ENCODE measurements around the gene ZBTB16.

ZBTB16 gene

DNA sequence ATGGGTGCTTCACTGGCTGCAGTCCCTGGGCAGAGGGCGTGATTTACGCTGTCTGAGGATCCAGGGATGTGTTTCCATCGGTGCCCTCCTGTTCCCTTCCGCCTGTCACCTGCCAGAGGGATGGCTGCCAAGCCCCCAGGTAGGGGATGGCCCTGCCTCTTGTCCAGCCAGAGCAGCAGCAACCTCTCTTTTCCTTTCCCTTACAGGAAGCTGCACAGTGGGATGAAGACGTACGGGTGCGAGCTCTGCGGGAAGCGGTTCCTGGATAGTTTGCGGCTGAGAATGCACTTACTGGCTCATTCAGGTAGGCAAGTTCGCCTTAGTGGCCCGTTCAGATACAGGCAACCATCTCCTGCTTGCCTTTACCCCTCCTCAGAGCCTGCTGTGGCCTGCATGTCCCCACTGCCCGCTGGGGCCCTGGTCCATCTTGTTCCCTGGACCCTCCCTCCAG is 96.6 kb downstream of the ZBTB16 start:
- DNase-seq = no peak

DNA sequence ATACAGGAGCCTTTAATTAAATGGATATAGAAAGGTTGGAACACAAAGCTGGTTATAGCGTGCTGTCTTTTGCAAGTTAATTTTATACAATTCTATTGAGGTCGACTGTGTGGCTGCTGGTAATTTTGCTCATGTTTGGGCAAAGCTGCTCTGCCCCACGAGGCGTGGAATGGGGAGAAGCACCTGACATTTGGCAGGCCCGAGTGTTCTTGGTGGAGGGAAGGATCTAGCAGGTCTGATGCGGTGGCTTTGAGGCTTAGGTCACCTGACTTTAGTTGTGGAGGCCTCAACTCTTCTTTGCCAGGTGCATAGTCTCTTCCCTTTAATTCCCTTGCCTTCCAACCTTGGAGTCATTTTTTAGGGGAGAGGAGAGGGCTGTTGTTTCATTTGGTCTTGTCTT is 97.3 kb downstream of the ZBTB16 start:
- no peak for DNase-seq

DNA sequence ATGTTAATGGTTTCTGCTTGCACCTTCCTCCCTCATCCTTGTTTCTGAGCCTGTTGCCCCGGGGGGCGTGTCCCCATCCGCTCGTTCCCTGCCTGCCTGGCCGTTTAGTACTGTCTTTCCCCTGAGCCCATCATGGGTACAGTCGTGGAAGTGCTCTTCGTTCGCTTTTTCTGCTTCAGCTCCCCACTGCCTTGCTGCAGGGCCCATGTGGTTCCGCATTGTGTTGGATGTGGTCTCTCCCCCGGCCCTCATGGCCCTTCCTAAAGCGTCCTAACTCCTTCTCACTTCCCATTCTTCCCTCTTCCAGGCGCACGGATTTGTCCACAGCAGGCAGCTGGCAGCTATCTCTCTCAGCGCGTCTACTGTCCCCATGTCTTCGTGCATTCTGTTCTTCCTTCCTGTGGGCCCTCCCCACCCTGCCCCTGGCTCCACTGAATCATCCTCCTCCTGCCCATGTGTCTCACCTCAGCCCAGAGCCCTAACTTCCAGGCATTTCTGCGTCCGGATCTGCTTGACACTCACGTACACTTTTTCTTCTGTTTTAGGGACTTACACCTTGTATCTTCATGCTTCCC is 98.1 kb downstream of the ZBTB16 start:
- no peak for DNase-seq

DNA sequence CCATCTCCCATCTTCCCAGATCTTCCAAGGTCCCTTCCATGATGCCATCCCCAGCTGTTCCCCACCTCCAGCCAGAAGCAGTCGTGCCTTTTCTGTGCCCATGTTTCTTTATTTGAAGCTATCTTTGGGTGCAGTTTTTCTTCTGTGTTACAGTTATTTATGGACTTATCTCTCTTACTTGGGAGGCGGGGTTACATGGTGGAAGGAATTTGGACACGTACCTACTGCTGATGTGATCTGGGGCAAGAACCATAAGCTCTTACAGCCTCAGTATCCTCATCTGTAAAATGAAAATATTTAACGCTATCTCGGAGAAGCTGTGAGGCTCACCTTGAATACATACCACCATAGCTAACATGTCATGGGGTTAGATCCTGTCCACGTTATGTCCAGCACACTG is 98.9 kb downstream of the ZBTB16 start:
- DNase-seq = no peak

DNA sequence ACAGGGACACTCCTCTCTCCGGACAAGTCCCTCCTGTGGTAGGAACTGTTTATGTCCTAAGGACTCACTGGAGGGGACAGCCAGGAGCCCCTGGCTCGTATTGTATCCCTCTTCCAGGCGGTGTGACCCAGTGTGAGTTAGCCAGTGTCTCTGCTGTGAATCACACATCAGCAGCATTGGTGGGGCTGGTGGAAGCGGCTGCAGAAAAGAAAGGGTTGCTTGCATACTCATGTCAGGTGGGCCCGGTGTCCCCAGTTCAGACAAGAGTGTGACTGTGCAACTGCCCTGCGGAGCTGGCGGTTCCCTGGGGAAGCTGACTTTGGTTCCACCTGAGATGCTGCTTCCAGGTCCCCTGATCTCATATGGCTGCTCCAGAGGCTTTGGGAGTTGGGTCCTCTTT is 99.4 kb downstream of the ZBTB16 start:
- DNase-seq = no peak

DNA sequence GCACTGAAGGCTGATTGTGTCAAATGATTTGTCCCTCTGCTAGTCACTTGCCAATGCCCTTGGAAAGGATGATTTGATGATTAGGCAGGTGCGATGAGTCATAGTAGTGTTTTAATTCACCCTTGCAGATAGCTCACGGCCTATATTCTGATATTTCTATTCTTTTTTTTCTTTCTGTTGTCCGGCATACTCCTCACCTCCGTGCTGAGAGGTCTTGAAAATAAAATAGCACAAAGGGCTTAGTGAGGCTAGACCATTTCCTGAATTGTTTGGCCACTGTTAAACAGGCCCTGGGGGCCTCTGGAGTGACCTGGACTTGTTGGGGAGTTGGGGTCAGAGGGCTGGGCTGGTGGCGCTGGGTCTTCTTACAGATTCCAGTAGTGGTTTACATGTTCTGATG is 99.8 kb downstream of the ZBTB16 start:
- no peak for DNase-seq

DNA sequence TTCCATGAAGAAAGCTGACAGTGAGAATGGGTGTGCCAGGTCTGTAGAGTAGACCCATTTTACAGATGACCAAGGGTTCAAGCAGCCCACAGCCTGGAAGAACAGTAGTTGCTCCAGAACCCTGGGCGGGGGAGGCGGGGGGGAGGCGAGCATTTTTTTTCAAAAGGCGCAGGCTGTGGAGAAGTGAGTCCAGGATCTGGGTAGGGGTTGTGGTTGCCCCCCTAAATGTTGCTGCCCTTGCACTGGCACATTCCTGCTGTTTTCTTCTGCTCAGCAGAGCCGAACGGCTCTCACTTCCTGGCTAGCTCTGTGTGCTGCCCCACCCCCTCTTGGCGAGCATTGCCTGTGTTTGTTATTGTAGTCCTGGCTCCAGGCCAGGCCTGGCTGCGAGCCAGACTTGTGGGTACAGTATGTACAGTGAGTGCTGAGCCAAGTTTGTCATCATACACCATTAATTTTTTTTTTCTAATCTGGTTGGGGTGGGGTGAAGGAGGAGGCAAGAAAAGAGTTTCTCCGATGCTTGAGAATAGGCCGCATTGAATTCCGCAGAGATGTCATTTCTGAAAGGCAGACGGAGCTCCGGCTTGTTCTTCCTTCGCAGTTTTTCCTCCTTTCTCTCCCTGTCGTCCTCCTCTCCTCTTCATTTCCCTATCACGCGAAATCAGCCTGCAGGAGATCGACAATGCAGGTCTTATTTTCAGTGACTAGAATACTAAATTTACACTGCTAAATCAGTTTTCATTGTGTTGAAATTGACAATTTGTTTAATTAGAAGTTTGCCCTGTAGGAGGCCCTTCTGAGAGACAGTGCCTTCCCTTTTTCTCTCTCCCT is 100.5 kb downstream of the ZBTB16 start:
- peak; percentile 92 for DNase-seq

DNA sequence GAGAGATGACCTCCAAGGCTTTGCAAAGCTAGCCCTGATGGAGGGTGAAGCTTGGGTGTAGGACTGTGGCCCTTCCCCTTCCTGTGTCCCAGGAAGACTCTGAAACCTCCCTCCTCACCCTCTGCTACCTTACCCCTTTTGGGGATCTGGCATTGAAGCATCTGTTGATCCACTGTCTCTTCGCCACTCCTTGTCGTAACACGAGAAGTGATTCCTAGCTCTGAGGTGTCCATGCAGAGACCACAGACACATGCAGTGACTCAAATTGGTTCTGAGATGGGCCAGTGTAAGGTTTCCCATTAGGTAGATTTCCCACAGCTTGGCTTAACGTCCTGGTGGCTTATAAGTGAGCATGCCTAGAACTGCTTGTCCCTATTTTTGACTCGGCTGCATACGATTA is 101.4 kb downstream of the ZBTB16 start:
- DNase-seq = no peak

DNA sequence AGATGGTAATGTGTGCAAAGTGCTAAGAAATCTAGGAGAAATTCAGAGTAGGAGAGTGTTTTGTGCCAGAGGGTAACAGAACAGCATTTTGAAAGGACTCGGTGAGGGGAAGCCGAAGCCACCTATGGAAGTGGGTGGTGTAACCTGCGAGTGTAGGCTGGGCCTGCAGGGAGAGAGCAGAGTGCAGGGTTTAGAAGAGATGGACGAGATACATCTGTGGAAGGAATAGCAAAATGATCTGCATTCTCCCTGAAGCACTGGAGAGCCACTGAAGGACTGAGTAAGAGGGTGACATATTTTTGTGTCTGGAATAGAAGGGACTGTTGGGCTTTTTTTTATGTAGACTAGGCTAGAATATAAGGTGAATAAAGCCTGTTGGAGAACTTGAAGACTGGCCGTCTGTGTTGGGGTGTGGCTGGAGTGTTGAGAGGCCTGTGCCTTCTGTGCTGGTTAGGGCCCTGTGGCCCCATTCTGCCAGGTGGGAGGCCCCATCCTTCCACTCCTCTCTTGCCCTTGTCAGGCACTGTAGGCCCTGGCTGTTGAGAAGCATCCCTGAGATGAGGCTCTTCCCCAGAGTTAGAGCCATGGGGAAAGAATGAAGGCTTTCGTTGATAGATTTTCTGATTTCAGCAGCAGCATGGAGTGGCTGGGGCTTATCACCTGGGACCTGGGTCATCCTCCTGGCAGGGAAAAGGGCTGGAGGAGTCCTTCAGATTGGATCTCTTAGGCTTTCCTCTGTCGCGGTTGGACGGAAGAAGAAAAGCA is 102.2 kb downstream of the ZBTB16 start:
- no peak for DNase-seq

DNA sequence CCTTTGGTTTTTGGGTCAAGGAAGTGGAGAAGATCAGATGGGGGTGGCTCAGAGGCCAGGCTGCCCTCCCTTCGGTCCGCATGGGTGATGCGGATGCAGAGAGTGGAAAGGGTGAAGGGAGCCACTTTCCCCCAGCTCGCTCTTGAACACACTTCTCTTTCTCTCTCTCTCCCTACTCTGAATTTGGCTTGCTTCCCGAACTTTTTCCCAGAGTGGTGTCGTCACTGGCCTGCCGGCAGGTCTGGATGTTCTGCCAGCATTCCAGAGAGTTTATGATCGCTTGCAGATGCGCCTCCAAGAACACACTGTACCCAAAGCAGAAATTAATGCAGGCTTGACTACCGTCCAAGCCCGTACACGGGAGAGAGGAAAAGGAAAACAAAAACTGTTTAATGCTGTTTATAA is 103.2 kb downstream of the ZBTB16 start:
- DNase-seq = peak; percentile 24

DNA sequence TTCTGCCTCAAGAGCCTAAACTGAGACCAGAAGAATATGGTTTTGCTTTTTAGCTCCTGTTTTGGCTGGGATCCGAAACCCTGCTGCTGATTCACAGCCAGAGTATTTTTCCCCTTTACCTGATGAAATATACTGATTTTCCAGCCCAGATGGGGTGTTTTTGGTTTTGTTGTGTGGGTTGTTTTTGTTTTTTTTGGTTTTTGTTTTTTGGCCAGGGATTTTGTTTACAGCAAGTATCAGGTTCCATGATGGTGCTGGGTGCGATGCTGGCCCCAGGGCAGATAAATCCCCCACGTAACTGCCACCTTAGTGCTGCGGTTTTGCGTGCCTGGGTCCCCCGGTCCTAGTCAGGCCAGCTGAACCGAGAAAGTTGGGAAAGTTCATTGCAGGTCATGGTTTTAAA is 103.7 kb downstream of the ZBTB16 start:
- no peak for DNase-seq

DNA sequence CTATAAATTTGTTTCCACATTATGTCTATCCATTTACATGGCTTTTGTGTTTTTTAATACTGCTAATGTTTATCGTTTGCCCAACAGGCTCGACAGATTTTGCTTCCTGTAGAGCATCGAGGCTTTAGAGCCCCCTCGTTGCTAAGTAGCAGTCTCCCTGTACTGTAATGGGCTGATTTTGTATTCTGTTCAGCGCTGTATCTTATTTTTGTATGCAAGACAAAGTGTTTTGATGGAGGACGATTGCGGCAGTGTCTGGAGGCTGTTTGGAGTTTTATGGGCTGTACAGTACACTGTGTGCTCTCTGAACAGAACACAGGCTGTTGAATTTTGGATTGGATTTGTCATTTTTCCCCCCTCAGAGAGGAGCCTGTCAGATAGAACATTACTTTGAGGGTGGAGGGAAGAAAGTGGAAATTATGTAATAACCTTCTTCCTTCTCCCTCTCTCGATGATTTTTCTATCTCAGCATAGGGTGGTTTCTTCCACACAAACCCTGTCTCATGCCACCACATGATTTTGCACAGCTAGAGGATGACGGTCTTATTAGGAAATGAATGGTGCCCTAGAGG is 104.4 kb downstream of the ZBTB16 start:
- no peak for DNase-seq

DNA sequence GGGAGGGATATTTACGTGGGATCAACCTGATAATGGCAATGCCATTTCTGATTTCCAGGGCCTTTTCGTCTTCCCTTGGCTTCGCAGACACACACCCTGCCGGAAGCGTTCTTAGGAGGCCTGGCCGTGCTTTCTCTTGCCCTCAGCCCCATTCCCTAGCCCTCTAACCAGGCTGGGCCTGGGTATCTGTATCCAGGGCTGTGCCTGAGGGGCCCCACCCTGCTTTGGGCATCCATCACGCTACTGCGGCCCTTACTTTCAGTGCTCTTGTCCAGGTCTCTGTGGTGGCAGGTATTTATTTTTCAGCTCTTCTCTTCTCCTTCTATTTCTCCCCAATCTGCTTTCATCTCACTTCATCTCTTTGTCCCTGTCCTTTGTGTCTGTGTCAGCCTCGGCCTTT is 105.0 kb downstream of the ZBTB16 start:
- DNase-seq = no peak

DNA sequence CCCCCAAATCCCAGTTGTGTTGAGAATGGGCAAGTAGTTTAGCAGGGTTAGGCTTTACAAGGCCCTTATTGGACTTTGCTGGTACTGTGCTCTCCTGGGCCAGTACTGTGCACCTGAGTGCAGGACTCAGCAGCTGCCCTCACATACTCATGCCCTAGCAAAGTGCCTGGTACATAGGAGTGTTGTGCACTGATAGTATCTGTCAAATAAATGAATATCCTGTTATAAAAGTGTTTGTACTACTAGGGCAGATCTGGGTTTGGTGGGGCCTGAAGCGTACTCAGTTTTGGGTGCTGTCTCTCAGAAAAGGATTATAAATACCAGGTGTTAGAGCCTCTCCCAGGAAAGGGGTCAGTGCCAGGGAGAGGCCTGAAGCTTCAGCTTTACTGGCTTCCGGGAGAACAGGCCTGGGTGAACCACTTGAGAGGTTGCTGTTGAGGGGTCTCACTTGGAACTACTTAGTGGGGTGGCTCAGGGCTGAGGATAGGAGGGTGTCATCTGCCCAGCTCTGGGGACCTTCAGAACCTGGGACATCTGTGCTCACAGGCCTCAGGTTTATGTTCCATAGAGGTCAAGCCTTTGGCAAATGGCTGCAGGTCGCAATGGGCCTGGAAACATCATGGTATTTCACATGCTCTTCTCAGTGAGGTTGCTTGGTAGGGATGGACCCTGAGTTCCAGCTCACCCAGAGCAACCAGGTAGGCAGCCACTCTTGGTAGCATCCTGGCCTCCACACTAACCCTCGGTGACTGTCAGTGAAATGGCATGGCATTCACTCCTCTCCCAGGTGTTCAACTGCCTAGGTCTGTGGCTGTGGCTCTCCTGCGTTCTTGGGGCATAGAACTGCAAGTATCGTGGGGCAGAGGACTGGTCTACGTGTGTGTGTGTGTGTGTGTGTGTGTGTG is 106.1 kb downstream of the ZBTB16 start:
- DNase-seq = no peak

DNA sequence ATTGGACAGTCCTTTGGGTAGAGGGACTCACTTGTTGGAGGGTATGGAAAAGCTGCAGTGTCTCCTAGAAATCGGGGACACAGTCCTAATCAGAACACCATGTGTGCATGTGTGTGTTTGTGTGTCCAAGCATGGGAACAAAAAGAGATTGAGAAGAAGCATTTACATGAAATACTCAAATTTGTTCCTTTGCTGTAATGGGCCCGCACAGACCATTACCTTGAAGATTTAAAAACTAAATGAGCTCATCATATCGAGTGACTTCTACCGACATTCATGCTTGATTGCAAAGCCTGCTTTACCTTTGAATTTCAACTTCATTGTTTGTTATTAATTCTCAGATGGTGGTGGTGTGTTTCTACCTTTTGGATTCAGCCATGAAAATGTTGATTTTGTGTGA is 106.9 kb downstream of the ZBTB16 start:
- no peak for DNase-seq

DNA sequence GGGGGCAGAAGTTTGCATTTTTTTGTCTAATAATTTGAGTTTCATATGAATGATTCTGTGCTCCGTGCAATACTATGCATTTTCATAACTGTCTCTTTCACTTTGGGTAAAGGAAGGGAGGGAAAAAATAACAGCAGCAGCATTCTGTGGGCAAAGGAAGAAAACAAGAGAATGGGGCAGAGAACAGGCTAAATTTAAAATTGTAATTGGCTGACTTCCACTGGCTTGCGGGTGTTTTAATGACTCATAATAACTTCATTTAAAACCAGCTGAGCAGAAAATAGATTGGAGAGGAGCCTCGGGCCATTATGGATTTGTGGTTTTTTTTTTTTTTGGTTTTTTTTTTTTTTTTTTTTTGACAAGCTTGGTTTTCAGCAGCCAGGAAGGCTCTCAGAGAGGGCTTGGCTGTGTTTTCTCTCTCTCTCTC is 107.4 kb downstream of the ZBTB16 start:
- DNase-seq = peak; percentile 37

DNA sequence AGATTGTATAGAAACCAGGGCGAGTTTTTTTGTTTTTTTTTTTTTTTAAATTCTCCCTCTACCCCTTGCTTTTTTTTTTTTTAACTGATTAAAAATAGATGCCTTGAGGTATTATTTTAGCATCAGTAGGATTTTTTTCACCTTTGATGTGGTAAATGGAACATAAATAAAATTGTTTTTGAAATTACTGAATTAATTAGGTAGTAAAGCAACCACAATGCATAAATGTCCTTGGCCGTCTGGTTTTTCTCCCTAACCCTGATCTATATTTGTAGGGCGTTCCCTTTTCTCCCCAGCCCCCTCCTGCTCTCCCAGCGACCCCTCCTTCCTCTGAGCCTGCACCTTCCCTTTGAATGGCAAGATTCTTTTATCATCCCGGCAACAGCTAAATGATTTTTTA is 107.8 kb downstream of the ZBTB16 start:
- DNase-seq = no peak

DNA sequence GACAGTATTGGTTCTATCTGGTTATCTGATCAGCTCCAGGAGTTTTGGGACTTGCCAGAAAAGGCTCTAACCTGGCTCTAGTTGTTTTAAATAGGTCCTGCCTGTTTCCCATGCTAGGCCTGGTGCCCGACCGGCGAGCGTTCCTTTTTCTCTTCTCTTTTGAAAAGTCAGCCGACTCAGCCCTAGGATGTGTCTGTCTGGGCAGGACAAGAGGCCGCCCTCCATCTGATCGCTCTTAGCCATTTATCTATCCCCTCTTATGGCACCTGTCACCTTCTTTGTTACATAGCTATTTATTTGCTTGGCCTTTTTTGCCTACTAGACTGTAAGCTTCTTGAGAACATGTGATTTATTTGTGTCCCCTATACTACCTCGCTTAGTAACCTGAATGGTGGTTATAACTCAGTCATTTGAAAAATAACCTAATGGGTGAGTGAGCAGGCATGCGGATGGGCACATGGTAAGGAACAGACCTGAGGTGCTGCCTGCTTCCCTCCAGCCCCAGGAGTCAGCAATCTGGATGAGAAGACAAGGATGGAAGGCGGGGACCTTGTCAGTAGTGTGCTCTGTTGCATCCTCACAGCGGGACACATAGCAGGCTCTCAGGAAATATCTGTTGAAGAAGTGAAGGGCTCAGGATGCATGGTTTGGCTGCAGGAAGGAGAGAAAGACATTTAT is 108.4 kb downstream of the ZBTB16 start:
- DNase-seq = no peak

DNA sequence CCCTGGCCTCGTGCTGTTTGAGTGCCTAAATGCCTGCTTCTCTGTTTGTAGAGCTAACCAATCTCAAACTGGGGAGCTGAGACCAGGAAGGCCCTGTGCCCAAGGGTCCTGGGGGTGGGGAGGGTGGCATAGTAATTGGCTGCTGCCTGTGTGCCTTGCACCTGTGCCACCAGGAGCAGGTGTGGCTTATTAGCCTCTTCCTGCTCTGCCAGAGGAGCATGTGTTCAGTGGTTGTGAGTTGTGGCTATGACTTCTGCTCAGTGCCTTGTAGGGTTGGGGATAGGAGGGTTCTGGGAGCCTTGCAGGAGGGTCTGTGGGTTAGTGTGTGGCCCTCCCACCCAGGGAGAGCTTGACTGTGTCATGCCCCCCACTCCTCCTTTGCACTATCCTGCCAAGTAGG is 109.2 kb downstream of the ZBTB16 start:
- no peak for DNase-seq

DNA sequence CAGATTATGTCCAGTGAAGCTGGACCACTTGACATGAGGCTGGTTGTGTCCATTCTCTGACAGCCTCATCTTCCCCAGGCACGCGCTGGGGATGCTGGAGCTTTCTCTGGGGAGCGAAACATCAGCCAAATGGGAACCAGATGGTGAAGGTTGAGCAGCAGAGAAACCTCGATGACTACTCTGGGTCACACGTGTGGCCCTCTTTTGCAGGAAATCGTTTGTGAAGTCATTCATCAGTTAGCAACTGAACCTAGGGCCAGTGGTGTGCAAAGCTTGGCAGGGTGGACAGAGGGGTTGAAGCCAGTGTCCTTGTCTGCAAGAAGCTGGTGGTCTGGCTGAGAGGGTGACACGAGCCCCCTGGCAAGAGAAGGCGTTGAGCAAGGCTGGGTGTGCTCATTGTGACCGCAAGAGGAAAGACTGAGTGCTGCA is 109.8 kb downstream of the ZBTB16 start:
- DNase-seq = no peak

DNA sequence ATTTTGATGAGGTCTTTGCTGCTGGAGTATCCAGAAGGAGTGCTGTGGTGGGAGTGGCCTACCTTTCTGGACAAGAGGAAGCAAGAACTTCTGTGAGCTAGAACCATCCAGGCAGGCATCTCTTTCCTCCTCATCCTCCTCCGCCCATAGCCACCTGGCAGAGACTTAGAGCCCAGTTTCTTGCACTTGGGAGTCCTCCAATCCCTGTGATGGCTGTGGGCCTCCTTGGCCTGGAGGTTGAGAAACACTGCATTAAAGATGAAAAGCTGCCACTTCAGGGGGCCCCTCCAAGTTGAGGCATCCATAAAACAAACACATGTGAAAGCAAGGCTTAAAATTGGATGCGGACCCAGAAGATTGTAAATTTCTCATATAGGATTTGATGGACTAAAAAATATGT is 110.3 kb downstream of the ZBTB16 start:
- no peak for DNase-seq

DNA sequence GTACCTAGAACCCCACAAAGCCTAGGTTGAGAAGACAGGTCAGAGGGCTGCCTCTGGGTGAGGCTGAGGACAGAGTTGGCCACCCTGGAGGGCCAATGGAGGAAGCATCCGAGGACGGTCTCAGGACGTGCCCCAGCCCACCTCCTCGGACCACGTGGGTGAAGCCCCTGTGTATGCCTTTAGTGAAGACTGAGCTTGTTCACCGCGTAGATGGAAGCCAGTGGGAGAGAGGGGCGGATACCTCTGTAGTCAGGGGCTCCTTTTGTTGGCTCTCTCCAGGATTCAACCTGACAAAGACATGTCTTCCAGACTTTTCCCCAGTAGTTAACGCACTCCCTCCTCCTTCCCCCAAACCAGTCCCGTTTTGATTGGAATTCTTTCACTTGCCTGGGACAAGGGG is 110.7 kb downstream of the ZBTB16 start:
- no peak for DNase-seq

Measured in NCI-H2107 (cell line).